ENCODE measurements around the gene NFKBIE.

Gene NFKBIE

DNA sequence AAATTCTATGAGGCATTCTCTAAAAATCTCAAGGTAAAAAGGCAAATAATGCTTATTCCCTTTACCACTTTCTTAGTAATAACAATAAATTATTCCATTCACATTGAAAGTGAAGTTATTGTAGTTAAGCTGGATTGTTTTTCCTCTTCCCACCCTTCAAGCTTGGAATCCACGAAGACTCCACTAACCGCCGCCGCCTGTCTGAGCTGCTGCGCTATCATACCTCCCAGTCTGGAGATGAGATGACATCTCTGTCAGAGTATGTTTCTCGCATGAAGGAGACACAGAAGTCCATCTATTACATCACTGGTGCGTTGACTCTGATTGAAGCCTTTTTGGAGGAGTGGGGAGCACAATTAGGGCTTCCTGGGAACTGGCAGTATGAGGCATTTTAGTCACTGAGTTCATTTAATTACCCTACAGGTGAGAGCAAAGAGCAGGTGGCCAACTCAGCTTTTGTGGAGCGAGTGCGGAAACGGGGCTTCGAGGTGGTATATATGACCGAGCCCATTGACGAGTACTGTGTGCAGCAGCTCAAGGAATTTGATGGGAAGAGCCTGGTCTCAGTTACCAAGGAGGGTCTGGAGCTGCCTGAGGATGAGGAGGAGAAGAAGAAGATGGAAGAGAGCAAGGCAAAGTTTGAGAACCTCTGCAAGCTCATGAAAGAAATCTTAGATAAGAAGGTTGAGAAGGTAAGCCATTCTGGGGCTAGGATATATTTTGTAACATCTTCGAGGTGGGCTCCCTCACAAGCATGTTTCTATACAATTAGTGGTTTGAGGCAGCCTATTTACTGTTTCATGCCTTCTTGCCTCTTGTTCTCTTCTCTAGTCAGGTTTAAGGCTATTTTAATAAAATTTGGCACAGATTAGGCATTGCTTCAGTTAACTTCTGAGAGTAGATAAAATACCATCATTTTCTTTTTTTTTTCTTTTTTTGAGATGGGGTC is 13.5 kb downstream of the NFKBIE start:
- no peak overlapping the region for H3K4me3 ChIP-seq (ENCODE audit: low read depth, low read length)
- no peak for DNase-seq (ENCODE audit: low read depth, low spot score)
- CTCF ChIA-PET, result interaction anchor here (1.1 to 7.4 kb wide), 5 partner anchors 9 to 152 kb away, joined by 3 to 73 read pairs (median 8); no protein-coding TSS in a partner anchor
- POLR2A ChIA-PET, result no interaction called here
- TF ChIP-seq, protein P1, sequence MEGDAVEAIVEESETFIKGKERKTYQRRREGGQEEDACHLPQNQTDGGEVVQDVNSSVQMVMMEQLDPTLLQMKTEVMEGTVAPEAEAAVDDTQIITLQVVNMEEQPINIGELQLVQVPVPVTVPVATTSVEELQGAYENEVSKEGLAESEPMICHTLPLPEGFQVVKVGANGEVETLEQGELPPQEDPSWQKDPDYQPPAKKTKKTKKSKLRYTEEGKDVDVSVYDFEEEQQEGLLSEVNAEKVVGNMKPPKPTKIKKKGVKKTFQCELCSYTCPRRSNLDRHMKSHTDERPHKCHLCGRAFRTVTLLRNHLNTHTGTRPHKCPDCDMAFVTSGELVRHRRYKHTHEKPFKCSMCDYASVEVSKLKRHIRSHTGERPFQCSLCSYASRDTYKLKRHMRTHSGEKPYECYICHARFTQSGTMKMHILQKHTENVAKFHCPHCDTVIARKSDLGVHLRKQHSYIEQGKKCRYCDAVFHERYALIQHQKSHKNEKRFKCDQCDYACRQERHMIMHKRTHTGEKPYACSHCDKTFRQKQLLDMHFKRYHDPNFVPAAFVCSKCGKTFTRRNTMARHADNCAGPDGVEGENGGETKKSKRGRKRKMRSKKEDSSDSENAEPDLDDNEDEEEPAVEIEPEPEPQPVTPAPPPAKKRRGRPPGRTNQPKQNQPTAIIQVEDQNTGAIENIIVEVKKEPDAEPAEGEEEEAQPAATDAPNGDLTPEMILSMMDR (IDR thresholded peaks at IDR 0.05; ENCODE audit: insufficient read depth, low read length, missing control alignments), result no peak

DNA sequence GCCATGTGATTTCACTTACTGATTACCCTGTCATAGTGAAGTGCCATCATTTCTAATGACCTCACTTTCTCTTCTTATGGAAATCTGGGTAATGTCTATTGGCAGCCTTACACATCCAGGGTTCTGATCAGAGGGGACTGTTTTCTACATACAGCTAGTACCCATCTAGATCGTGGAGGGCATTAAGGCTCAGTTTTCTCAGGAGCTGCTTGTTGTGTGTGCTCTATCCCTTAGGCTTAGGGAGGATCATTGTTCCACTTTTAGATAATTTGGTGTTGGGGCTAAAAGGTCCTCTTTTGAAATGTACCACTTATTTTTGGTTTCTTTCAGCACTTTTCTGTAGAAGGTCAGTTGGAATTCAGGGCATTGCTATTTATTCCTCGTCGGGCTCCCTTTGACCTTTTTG is 14.6 kb downstream of the NFKBIE start:
- ChIA-PET CTCF (interaction anchor here (0.9 to 7.4 kb wide), 4 partner anchors 8 to 17 kb away, joined by 3 to 73 read pairs (median 6); no protein-coding TSS in a partner anchor), POLR2A (no interaction called here)
- no peak for DNase-seq (ENCODE audit: low read depth, low spot score)
- TF ChIP-seq, protein P1 (IDR thresholded peaks at IDR 0.05; ENCODE audit: insufficient read depth, low read length, missing control alignments), result no peak
- H3K4me3 ChIP-seq (ENCODE audit: low read depth, low read length), result no peak overlapping the region

DNA sequence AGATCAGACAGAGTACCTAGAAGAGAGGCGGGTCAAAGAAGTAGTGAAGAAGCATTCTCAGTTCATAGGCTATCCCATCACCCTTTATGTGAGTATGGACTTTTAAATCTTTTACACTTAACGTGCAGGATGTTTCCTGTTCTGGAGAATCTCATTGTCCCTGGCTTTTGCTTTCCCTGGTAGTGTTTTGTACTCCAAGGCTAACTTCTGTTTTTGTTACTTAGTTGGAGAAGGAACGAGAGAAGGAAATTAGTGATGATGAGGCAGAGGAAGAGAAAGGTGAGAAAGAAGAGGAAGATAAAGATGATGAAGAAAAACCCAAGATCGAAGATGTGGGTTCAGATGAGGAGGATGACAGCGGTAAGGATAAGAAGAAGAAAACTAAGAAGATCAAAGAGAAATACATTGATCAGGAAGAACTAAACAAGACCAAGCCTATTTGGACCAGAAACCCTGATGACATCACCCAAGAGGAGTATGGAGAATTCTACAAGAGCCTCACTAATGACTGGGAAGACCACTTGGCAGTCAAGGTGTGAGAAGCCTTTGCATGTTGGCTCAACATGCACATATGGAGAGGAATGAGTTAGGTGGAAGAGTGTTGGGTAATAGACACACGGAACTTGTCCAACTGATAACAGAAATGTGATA is 15.2 kb downstream of the NFKBIE start:
- CTCF ChIA-PET, result interaction anchor here (0.9 to 8.1 kb wide), 4 partner anchors 14 to 77 kb away, joined by 3 to 135 read pairs (median 39); no protein-coding TSS in a partner anchor

DNA sequence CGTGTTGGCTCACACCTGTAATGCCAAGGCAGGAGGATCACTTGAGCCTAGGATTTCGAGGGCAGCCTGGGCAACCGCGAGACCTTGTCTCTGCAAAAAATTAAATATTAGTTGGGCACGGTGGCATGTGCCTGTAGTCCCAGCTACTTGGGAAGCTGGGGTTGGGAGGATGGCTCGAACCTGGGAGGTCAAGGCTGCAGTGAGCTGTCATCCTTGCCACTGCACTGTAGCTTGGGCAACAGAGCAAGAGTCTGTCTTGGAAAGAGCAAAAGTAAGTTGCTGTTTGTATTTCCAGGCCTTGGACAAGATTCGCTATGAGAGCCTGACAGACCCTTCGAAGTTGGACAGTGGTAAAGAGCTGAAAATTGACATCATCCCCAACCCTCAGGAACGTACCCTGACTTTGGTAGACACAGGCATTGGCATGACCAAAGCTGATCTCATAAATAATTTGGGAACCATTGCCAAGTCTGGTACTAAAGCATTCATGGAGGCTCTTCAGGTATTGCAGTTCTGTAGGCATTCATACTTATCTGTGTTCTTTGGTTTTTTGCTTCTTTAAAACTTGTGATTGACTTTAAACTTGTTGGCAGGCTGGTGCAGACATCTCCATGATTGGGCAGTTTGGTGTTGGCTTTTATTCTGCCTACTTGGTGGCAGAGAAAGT is 16.1 kb downstream of the NFKBIE start:
- ChIA-PET CTCF (interaction anchor here (1.5 to 8.1 kb wide), 5 partner anchors 7 to 152 kb away, joined by 3 to 135 read pairs (median 5); partner anchors contain the start of gene SLC35B2), POLR2A (interaction anchor here (4.4 kb wide), 1 partner anchor 7 kb away, joined by 109 read pairs; the partner anchor contains the start of gene SLC35B2)
- no peak for DNase-seq (ENCODE audit: low read depth, low spot score)
- TF ChIP-seq, protein P1 (IDR thresholded peaks at IDR 0.05; ENCODE audit: insufficient read depth, low read length, missing control alignments), result no peak
- peak overlapping the region; percentile 99 for H3K4me3 ChIP-seq (ENCODE audit: low read depth, low read length)

More for the DNA sequence above, 15.2 kb downstream of the NFKBIE start:
- TF ChIP-seq, protein P1 (IDR thresholded peaks at IDR 0.05; ENCODE audit: insufficient read depth, low read length, missing control alignments), result no peak
- no peak overlapping the region for H3K4me3 ChIP-seq (ENCODE audit: low read depth, low read length)
- DNase-seq (ENCODE audit: low read depth, low spot score), result no peak
- POLR2A ChIA-PET, result no interaction called here

DNA sequence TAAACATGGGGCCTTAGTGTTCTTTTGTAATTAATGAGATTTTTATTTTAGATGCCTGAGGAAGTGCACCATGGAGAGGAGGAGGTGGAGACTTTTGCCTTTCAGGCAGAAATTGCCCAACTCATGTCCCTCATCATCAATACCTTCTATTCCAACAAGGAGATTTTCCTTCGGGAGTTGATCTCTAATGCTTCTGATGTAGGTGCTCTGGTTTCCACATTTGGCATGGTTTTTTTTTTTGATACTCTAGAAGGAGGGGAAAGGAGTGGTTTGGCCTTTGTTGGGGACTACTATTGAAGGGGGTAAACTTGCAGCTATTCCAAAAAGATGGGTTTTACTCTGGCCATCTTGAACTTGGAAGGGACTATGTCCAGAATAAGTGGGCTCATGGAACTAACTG is 16.8 kb downstream of the NFKBIE start:
- H3K4me3 ChIP-seq (ENCODE audit: low read depth, low read length), result peak overlapping the region; percentile 99
- CTCF ChIA-PET, result interaction anchor here (1.4 to 8.1 kb wide), 7 partner anchors 8 to 152 kb away, joined by 3 to 135 read pairs (median 5); partner anchors contain the start of gene SLC35B2
- TF ChIP-seq, protein P1 (IDR thresholded peaks at IDR 0.05; ENCODE audit: insufficient read depth, low read length, missing control alignments), result no peak

More for the DNA sequence above, 16.8 kb downstream of the NFKBIE start:
- POLR2A ChIA-PET, result interaction anchor here (4.4 kb wide), 1 partner anchor 7 kb away, joined by 109 read pairs; the partner anchor contains the start of gene SLC35B2
- no peak for DNase-seq (ENCODE audit: low read depth, low spot score)
